DMS53 treated with DMSO at 0.1 percent for 48 hours (cell line): ENCODE data around the gene TRMT10B.
"Not testable (repeated sequence)": the region's sequence is repeated elsewhere in the genome, so short reads cannot be mapped to it uniquely, and the experiment has no call there.

Experiments used
- DNase-seq: peaks from one replicate; lab custom pipeline; 2025; ENCODE audit not compliant: unreplicated experiment; lab: John Stamatoyannopoulos, UW

TRMT10B gene

GRCh38 chr9:37798677-37799076 lies 45.1 kb downstream of the TRMT10B start:
- no peak for DNase-seq

GRCh38 chr9:37800631-37801286 lies 47.2 kb downstream of the TRMT10B start, which contains the start of gene DCAF10:
Gene DCAF10 (plus strand): TSS chr9:37800797. CDS start chr9:37800867, 70 bp downstream.
- peak; percentile 56 for DNase-seq

GRCh38 chr9:37801287-37801850 lies 47.8 kb downstream of the TRMT10B start:
- DNase-seq = no peak

GRCh38 chr9:37801959-37802711 lies 48.5 kb downstream of the TRMT10B start:
- DNase-seq = no peak

- DNase-seq = no peak
Measured at GRCh38 chr9:37806271-37806670, 52.7 kb downstream of the TRMT10B start.

- not testable (repeated sequence) for DNase-seq
Measured at GRCh38 chr9:37809676-37810075, 56.1 kb downstream of the TRMT10B start.

GRCh38 chr9:37811906-37812476 lies 58.4 kb downstream of the TRMT10B start:
- no peak for DNase-seq

- DNase-seq = no peak
Measured at GRCh38 chr9:37812773-37813379, 59.3 kb downstream of the TRMT10B start.

- DNase-seq = no peak
Measured at GRCh38 chr9:37818849-37819248, 65.2 kb downstream of the TRMT10B start.

- DNase-seq = no peak
Measured at GRCh38 chr9:37820142-37820541, 66.5 kb downstream of the TRMT10B start.

GRCh38 chr9:37825174-37825573 lies 71.6 kb downstream of the TRMT10B start:
- DNase-seq = not testable (repeated sequence)

- no peak for DNase-seq
Measured at GRCh38 chr9:37827483-37828165, 74.0 kb downstream of the TRMT10B start.
